ELF-1 (cell line): ENCODE results near the gene NUP93.

Source experiments
- DNase-seq: peaks from one replicate; pipeline ENCODE4 v3.0.0-alpha.2; 2016; ENCODE audit warnings: low read depth, low spot score

The NUP93 gene

GRCh38 chr16:56742030-56742984, 12.4 kb downstream of the NUP93 start:
- DNase-seq = no peak

DNA sequence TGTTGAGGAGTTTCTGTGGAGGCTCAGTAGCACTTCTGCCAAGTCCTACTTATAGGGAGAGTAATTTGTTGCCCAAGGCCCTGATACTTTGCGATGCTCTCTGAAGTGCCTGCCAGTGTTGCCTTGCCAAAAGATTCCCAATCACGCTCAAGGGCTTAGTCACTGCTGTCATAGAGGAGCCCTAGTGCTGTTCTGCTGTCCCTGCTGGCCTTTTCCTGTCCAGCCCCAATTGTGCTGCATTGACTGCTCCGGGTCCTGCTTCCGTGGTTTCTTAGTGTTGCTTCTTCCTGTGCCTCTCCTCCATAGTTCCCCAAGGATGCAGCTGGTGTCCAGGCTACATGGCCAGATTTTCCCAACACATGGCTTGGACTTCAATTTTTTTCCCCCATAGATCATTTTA, 13.9 kb downstream of the NUP93 start:
- peak; percentile 67 for DNase-seq

DNA sequence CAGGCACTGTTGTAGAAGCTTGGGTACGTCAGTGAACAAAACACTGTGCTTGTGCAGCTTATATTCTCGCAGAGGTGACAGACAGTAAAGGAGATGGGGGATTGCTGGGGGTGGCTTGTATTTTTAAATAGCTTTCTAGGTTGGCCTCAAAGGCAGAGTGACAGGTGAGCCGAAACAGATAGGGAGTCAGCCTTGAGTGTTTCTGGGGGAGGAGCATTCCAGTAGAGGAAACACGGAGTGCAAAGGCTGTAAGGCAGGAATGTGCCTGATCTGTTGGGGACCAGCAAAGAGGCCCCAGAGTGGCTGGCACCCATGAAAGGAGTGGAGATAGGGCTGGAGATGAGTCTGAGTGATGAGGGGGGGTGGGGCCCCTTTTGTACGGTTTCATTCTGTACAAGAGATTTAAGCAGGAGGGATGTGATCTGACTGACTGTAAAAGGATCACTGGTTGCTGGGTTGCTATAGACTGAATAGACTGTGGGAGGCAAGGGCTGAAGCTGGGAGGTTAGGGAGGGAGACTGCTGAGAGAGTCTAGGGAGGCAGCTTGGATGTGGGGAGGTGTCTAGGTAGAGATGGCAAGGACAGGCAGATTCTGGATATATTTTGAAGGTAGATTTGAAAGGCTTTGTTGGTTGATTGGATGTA, 15.2 kb downstream of the NUP93 start:
- DNase-seq = peak; percentile 75

DNA sequence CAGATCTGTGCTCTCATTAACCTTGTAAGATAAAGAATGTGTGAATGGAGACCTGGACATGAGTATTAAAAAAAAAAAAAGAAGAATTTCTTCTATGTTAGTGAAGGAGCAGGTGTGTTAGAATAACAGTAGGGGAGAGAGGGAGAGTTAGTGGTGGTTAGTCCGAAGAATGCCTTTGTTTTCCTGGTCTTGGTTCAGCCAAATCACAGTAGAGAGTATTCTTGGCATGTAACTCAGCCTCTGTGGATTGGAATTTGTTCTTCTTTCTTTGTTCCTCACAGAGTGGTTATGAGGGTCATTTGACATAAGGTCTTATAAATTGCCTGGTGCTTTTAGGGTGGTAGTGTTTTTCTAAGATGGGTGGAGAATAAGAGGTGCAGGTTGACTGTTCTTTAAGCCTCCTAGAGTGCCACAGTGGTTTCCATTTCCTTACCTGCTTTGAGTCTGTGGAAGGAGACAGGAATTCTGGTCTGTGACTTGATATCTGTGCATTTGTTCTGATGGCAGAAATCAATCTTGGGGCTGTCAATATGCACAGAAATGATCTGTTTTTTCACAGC, 17.6 kb downstream of the NUP93 start:
- no peak for DNase-seq

DNA sequence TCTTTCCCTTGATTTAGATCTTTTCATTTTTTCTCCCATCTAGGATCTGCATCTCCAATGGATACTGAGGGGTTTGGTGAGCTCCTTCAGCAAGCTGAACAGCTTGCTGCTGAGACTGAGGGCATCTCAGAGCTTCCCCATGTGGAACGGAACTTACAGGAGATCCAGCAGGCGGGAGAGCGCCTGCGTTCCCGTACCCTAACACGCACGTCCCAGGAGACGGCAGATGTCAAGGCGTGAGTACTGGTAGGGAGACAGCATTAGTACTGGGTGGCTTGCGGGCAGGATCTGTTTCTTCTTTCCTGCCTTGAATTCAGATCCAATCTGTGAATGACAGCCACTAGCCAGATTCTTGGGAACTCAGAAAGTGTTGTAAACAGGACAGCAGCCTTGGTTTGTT, 18.3 kb downstream of the NUP93 start:
- DNase-seq = no peak

GRCh38 chr16:56748826-56749225, 18.9 kb downstream of the NUP93 start:
- no peak for DNase-seq

DNA sequence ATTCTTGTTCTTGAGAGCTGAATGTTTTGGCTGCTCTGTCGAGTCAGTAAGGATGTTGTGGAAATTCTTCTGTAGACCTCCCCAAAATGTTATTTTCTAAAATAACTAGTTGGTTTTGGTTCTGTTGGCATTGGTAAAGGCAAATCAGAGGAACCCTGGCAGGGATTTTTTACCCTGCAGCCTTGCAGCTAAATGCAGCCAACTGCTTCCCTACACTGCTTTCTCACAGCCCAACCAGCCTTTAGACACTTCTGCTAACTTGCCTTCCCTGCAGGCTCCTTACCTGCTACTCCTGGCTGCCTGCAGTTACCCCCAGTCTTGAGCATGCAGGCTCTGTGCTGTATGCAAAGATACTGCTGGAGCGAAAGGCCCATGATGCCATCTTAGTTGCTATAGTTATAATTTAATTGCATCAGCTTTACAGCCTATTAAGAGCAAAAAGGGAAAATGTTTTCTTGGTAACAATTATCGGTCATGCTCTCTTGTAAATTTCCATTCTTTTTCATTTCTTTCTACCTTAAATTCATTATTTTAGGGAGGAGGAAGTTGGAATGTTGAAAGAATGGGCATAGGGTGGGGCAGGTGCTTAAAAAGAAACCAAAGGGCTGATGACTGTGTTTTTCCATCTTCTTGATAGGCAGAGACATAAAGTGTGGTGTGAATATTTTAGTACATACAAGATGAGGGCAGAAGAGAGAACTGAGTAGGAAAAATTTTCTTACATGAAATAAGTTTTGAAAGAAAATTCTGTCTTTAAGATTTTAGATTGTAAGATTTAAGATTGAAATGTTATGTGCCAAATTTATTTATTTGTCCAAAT, 20.0 kb downstream of the NUP93 start:
- no peak for DNase-seq

DNA sequence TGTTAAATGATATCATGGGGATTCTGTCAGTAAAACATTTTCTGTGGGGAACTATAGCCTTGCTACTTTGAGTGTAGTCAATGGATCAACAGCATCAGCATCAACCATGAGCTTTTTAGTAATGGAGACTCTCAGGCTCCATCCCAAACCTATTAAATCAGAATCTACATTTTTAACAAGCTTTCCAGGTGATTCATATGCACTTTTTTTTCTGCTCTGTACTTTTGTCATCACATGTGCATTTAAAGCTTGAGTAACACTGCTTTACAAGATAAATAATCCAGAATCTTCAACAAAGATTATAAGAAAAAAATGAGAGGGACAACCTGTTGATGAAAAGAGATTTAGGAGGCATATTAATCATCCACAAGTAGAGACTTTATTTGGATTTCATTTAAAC, 23.5 kb downstream of the NUP93 start:
- DNase-seq = no peak

GRCh38 chr16:56755038-56755437, 25.1 kb downstream of the NUP93 start:
- DNase-seq = no peak

DNA sequence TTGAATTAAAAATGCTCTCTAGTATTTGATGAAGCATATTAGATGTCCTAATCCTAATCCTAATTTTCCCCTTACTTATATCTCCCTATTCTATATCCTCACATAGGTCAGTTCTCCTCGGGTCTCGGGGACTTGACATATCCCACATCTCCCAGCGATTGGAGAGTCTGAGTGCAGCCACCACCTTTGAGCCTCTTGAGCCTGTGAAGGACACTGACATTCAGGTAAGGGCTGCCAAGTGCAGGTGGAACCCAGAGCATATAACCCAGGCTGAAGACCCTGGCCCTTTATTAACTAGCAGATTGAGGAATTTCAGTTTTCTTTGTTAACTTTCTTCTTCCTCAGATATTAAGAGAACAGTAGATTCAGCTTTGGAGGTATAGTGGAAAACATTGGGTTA, 28.5 kb downstream of the NUP93 start:
- no peak for DNase-seq

DNA sequence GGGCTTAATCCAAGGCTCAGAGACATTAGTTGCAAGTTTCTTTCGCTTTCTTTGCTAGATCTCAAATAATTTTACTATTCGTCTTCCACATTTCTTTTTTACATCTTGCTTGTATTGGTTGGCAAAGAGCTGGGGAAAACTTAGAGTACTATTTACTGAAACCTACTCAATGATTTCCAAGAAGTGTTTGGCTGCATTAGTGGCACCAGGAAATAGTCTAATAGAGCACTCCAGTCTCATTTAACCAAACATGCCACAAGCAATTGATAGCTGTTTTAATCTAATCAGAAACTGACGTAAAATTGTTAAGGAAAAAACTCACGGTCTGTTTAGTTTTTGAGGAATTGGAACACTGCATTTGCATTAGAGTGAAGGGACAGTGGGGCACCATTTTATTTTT, 29.0 kb downstream of the NUP93 start:
- no peak for DNase-seq

GRCh38 chr16:56763291-56763916, 33.5 kb downstream of the NUP93 start:
- DNase-seq = no peak

- DNase-seq = no peak
Measured at GRCh38 chr16:56764835-56765234, 34.9 kb downstream of the NUP93 start.

DNA sequence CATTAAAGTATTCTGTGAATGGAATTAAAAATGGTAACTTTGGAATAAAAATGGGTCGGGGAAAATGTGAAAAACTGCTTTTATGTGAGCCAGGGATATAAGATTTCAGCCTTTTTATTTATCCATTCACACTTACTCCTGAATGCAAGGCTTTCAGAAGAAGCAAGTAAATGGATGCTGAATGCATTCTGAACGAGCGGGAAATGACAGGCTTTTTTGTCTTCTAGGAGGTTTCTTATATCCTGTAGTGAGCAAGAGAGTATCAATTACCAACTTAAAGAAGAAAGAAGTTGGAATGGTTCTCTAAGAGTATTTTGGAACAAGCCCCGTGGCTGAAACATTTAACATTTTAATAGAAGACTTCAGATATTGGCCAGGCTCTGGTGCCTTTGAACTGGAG, 36.0 kb downstream of the NUP93 start:
- no peak for DNase-seq

GRCh38 chr16:56767024-56767423, 37.1 kb downstream of the NUP93 start:
- no peak for DNase-seq

GRCh38 chr16:56769677-56770076, 39.7 kb downstream of the NUP93 start:
- no peak for DNase-seq

DNA sequence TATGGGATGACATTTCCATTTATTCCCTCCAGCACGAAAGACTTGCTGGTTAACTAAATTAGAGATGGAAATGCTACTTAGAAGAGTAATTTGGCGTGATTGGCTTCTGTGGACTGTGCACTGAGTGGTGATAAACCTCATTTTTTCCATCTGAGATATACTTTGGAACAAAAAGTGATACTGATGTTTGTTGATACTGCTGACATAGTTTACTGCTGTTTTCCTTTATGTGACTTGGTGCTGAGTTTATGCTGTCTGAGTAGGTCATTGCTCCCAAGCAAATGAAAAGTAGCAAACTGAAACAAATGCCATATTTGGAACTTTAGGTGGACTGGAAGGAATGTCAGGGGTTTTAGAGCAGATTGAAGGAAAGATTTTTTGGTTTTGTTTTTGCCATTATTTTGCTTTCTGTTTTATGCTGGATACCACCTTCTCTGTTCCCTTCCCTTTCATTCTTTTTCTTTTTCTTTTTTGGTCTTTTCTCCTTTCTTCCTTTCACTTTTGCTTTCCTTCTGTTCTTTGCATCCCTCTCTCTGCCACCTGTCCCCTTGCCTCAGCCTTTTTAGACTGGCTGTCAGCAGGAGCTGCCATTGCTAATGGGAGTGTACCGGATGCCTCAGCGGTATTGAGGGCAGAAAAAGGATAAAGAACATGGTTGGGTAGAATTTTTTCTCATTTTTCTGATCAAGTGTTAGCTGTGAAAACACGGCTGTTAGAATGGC, 41.8 kb downstream of the NUP93 start:
- no peak for DNase-seq

DNA sequence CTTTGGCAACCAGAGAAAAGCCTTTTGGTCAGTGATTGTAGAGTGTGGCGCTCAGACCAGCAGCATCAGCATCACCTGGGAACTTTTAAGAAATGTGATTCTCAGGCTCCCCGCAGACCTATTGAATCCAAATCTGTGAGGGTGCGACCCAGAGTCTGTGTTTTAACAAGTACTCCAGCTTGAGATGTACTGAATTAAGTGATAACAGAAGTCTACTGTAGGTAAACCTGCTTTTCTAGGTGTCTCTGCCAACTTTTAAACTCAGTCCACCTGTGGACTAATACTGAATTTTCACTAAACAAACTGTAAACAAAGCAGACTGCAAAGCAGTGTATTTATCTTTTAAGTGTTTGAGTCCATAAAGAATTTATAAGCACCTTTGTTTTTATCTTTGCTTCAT, 43.6 kb downstream of the NUP93 start:
- no peak for DNase-seq

DNA sequence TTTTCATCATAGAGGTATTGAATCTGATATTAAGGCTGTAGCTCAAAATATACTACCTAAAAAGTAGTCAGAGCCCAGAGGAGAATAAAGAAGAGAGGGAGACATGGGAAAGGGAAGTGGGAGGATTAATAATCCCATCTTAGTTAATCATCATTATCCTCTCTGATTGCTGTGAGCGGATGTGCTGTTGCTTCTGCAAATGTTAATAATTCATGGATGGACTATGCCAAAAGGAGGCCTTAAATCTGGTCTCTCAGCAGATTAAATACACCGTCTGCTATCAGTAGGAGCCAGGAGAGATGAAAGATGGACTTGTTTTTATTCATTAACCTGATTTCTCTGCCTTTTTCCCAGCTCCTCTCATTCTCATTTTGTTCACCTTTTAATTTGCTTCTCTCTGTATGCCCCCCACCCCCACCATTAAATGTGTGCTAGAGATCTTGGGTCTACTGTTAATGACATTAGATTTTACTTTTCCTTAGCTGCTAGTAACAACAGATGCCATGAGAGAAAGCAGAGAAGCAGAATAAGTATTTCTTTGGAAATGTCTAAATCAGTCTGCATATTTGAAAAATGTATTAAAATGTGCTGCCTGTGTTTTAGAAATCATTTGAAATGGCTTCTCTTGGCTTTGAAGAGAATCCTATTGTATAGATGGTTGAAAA, 44.2 kb downstream of the NUP93 start:
- DNase-seq = no peak

DNA sequence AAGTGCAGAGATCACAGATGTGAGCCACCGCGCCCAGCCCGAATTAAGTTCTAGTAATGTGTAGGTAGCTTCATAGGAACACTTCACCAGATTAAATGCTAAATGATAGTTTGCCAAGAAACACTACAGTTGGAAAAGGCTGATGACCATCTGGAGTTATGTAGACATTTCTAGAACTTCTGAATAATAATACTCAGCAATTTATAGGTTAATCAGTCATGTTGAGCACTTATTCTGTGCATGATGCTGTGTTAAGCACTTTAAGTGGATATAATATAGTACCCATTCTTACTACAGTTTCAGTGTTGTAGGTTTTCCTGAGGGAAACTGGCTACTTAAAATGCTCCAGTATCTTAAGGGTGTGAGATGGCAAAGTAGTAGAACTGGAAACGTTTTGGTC, 45.2 kb downstream of the NUP93 start:
- no peak for DNase-seq
